Endothelial cell of umbilical vein (primary cell): ENCODE results near the gene ITPRID2. TPM values are rescaled to one million over a fixed set of nuclear protein-coding genes. Genes with fewer than 3 reads are reported as not detected.

Source experiments
- BruUV-seq: library from RNA; stranded (reverse); fragments of 400-500 nt; replicated peaks from 2 replicates; lab custom pipeline; 2021; lab: Mats Ljungman, UMichigan
- CTCF ChIA-PET: fragments of 300-600, 350-600 bp; sonication (Branson Sonifier 250); formaldehyde crosslinking; loops from one replicate; lab custom pipeline; 2021; ENCODE audit warnings: antibody characterized with exemption, inconsistent platforms; lab: Charles Lee
- POLR2A ChIA-PET: fragments of 300-600, 350-600 bp; sonication (Branson Sonifier 250); formaldehyde crosslinking; loops from one replicate; lab custom pipeline; 2021; ENCODE audit warnings: antibody characterized with exemption, inconsistent platforms; lab: Charles Lee
- DNase-seq: peaks from one replicate; pipeline ENCODE4 v3.0.0-alpha.2; 2011; ENCODE audit warnings: low read depth, low spot score
- FAIRE-seq: peaks from 2 replicates; lab custom pipeline; 2011; peaks lifted over from hg19 to GRCh38; lab: Jason Lieb, UNC
- H2AFZ ChIP-seq: 2 replicates; pipeline ENCODE4 v1.6.0; 2012; ENCODE audit warnings: low read depth, low read length, control low read depth, inconsistent platforms
- H3K27ac ChIP-seq: 2 replicates; pipeline ENCODE4 v1.5.1; 2011; ENCODE audit warnings: low read depth, mild to moderate bottlenecking, control low read depth, low read length, moderate library complexity; ENCODE audit not compliant: insufficient read depth
- H3K27me3 ChIP-seq, 2 experiments: 2 replicates each; pipeline versions ENCODE4 v1.6.0 to v1.6.1; 2011; ENCODE audit warnings: low read length in 2 of 2, mixed read lengths in 1 of 2; ENCODE audit not compliant: control insufficient read depth in 2 of 2, insufficient read depth in 2 of 2
- H3K36me3 ChIP-seq, 2 experiments: 2 replicates in 1 of 2; 3 replicates in 1 of 2; pipeline ENCODE4 v1.5.1; 2011; ENCODE audit warnings: low read length in 2 of 2, mild to moderate bottlenecking in 1 of 2, moderate library complexity in 1 of 2; ENCODE audit not compliant: control insufficient read depth in 2 of 2, insufficient read depth in 2 of 2; ENCODE audit errors: extremely low read depth in 1 of 2
- H3K4me1 ChIP-seq: 3 replicates; pipeline ENCODE4 v1.5.1; 2011; ENCODE audit warnings: mild to moderate bottlenecking, low read length; ENCODE audit not compliant: control insufficient read depth, insufficient read depth; ENCODE audit errors: extremely low read depth
- H3K4me2 ChIP-seq: 2 replicates; pipeline ENCODE4 v1.6.1; 2011; ENCODE audit warnings: low read length, control low read depth, mixed read lengths; ENCODE audit not compliant: insufficient read depth
- H3K4me3 ChIP-seq, 3 experiments: fragments of 200-600 bp in 1 of 3; sonication (generic), shearing (Covaris generic) in 1 of 3; replicated peaks in 1 of 3; 2 replicates each; pipeline ENCODE4 v1.5.1; 2011 to 2016; ENCODE audit warnings: control low read depth in 3 of 3, low read length in 3 of 3, mild to moderate bottlenecking in 2 of 3, inconsistent platforms in 1 of 3, low read depth in 1 of 3, moderate library complexity in 1 of 3; ENCODE audit not compliant: insufficient read depth in 1 of 3
- H3K79me2 ChIP-seq: 2 replicates; pipeline ENCODE4 v1.6.0; 2012; ENCODE audit warnings: low read length, inconsistent platforms; ENCODE audit not compliant: control insufficient read depth, insufficient read depth
- H3K9ac ChIP-seq: replicated peaks from 2 replicates; pipeline ENCODE3; 2011; ENCODE audit warnings: low read length, control low read depth; ENCODE audit not compliant: insufficient read depth; ENCODE audit errors: extremely low read depth
- H3K9me1 ChIP-seq: replicated peaks from 3 replicates; pipeline ENCODE4 v1.6.0; 2011; ENCODE audit warnings: mild to moderate bottlenecking, low read length; ENCODE audit not compliant: control insufficient read depth, insufficient read depth; ENCODE audit errors: extremely low read depth
- H3K9me3 ChIP-seq: replicated peaks from 2 replicates; pipeline ENCODE4 v1.5.1; 2012; ENCODE audit warnings: low read length, inconsistent platforms; ENCODE audit not compliant: control insufficient read depth, insufficient read depth
- H4K20me1 ChIP-seq: replicated peaks from 2 replicates; pipeline ENCODE3; 2011; ENCODE audit warnings: mild to moderate bottlenecking, low read length; ENCODE audit not compliant: control insufficient read depth, insufficient read depth; ENCODE audit errors: extremely low read depth
- EZH2 ChIP-seq: IDR thresholded peaks from 2 replicates; pipeline ENCODE4 v1.6.1; 2012; ENCODE audit warnings: borderline replicate concordance, low read depth, mild to moderate bottlenecking, moderate library complexity, low read length, inconsistent platforms; ENCODE audit not compliant: severe bottlenecking
- FOS ChIP-seq: IDR thresholded peaks from 2 replicates; pipeline ENCODE4 v1.6.1; 2011; ENCODE audit warnings: mild to moderate bottlenecking, low read length, moderate library complexity, borderline replicate concordance; ENCODE audit not compliant: insufficient read depth
- GATA2 ChIP-seq: IDR thresholded peaks from 2 replicates; pipeline ENCODE4 v1.7.0; 2011; ENCODE audit warnings: low read depth, mild to moderate bottlenecking, moderate library complexity, mixed read lengths, low read length; ENCODE audit not compliant: insufficient read length, insufficient read depth
- JUN ChIP-seq: IDR thresholded peaks from 2 replicates; pipeline ENCODE4 v1.6.1; 2011; ENCODE audit warnings: borderline replicate concordance, low read depth; ENCODE audit not compliant: insufficient read length, insufficient read depth
- MYC ChIP-seq: IDR thresholded peaks from one replicate; pipeline ENCODE4 v1.6.1; 2011; ENCODE audit warnings: mild to moderate bottlenecking, low read depth, low read length
- POLR2A ChIP-seq: IDR thresholded peaks from 2 replicates; pipeline ENCODE4 v1.6.1; 2012; ENCODE audit warnings: low read depth, mild to moderate bottlenecking, control low read depth, low read length
- POLR2AphosphoS5 ChIP-seq: IDR thresholded peaks from 2 replicates; pipeline ENCODE4 v1.6.1; 2012; ENCODE audit warnings: low read depth, mild to moderate bottlenecking, control low read depth, low read length, moderate library complexity; ENCODE audit not compliant: insufficient read depth
- dilution Hi-C: fragments of 300-500 bp; cut with MboI; formaldehyde crosslinking; loops from one replicate; pipeline ENCODE4 v1.15.0; 2019; ENCODE audit warnings: low sequenced_read_pairs; ENCODE audit not compliant: extremely low pct_ligation_motif_present
- intact Hi-C: fragments of 100-400 bp; cut with micrococcal nuclease; formaldehyde crosslinking; loops from one replicate; pipeline ENCODE4 v1.10.0; 2022
- polyA plus RNA-seq, 4 experiments: library from polyadenylated mRNA; depleted of rRNA in 3 of 4; stranded (reverse) in 3 of 4; unstranded in 1 of 4; fragments of >200 nt; gene quantifications; 2 replicates each; pipeline versions ENCODE4 v1.2.1 to v1.2.3, GENCODE V29; 2011 to 2012; ENCODE audit warnings: missing spikeins in 1 of 4
- total RNA-seq: library from RNA; stranded (reverse); gene quantifications from 2 replicates; pipeline ENCODE4 v1.2.3, GENCODE V29; 2021
- TF ChIP-seq, protein P1 (sequence below), 2 donors: IDR thresholded peaks; 1 replicate in 1 of 2; 2 replicates in 1 of 2; pipeline ENCODE4 v1.5.1; 2011; ENCODE audit warnings: low read length in 2 of 2, mild to moderate bottlenecking in 2 of 2, moderate library complexity in 2 of 2, control low read depth in 1 of 2, inconsistent platforms in 1 of 2, low read depth in 1 of 2; ENCODE audit not compliant: insufficient read depth in 1 of 2; ENCODE audit errors: extremely low read depth in 1 of 2
- TF ChIP-seq, protein P2 (sequence below): IDR thresholded peaks from 2 replicates; pipeline ENCODE4 v1.6.1; 2011; ENCODE audit not compliant: insufficient read depth, insufficient read length

The ITPRID2 gene
- total and polyA plus RNA-seq, 2 donors (not counting 3 experiments of a cell fraction or from before 2014, with no cell fraction given), result 37.6 to 272 TPM

- POLR2A ChIA-PET, result no interaction called here
- H3K27ac ChIP-seq, result no peak overlapping the region
- FAIRE-seq (no peak), DNase-seq (no peak)
- H3K79me2 ChIP-seq, result no peaks in the 10 kb centered on the region
- no peaks in the 10 kb centered on the region for H4K20me1 ChIP-seq
- no TSS peak for BruUV-seq
- H3K9me1 ChIP-seq, result no peaks in the 10 kb centered on the region
- dilution Hi-C loops (no loop called here), intact Hi-C loops (no loop called here)
- no peak overlapping the region for H3K4me2 ChIP-seq
- peaks cover 37% of the 10 kb centered on the region for H3K4me1 ChIP-seq
- no peak overlapping the region for H3K9ac ChIP-seq
- H3K4me3 ChIP-seq, result no peak overlapping the region
- no peak for TF ChIP-seq GATA2
- TF ChIP-seq POLR2AphosphoS5, result no peak
- TF ChIP-seq, protein P1, sequence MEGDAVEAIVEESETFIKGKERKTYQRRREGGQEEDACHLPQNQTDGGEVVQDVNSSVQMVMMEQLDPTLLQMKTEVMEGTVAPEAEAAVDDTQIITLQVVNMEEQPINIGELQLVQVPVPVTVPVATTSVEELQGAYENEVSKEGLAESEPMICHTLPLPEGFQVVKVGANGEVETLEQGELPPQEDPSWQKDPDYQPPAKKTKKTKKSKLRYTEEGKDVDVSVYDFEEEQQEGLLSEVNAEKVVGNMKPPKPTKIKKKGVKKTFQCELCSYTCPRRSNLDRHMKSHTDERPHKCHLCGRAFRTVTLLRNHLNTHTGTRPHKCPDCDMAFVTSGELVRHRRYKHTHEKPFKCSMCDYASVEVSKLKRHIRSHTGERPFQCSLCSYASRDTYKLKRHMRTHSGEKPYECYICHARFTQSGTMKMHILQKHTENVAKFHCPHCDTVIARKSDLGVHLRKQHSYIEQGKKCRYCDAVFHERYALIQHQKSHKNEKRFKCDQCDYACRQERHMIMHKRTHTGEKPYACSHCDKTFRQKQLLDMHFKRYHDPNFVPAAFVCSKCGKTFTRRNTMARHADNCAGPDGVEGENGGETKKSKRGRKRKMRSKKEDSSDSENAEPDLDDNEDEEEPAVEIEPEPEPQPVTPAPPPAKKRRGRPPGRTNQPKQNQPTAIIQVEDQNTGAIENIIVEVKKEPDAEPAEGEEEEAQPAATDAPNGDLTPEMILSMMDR (IDR thresholded peaks at IDR 0.05; ENCODE audit: extremely low read depth in 1 of 2, insufficient read depth in 1 of 2, low read depth in 1 of 2, low read length in 2 of 2), result no peak
- TF ChIP-seq JUN, result no peak
- TF ChIP-seq EZH2, result no peak
- no peak for TF ChIP-seq MYC
- TF ChIP-seq, protein P2, sequence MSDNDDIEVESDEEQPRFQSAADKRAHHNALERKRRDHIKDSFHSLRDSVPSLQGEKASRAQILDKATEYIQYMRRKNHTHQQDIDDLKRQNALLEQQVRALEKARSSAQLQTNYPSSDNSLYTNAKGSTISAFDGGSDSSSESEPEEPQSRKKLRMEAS, result no peak
- no peak for TF ChIP-seq FOS
- no peak for TF ChIP-seq POLR2A
- H3K27me3 ChIP-seq, result no peaks in the 10 kb centered on the region
- no peaks in the 10 kb centered on the region for H3K36me3 ChIP-seq
- no peak overlapping the region for H2AFZ ChIP-seq
- CTCF ChIA-PET, result interaction anchor here (1.1 to 1.6 kb wide), 2 partner anchors 21 to 215 kb away, joined by 3 read pairs; no protein-coding TSS in a partner anchor
- H3K9me3 ChIP-seq, result no peaks in the 10 kb centered on the region
Observed at GRCh38 chr2:181957668-181958067, 66.1 kb downstream of the ITPRID2 start.
